Ecto neural progenitor cell (in vitro differentiated cells): ENCODE measurements around the gene FBH1.
A peak's percentile ranks its signal among the peaks of the same experiment; 100 is the strongest.
"Not testable (repeated sequence)": the region's sequence is repeated elsewhere in the genome, so short reads cannot be mapped to it uniquely, and the experiment has no call there.

Experiments used
- DNase-seq: peaks from one replicate; pipeline ENCODE4 v3.0.0-alpha.2; 2018; ENCODE audit warnings: low spot score

FBH1 gene

GRCh38 chr10:5876181-5876768 is 13.8 kb upstream of the FBH1 start:
- no peak for DNase-seq

- not testable (repeated sequence) for DNase-seq
These were observed 13.0 kb upstream of the FBH1 start for GRCh38 chr10:5877041-5877440.

GRCh38 chr10:5882961-5883360 is 7.1 kb upstream of the FBH1 start:
- DNase-seq = no peak

GRCh38 chr10:5885619-5886018 is 4.4 kb upstream of the FBH1 start:
- no peak for DNase-seq

- no peak for DNase-seq
These were observed 3.0 kb upstream of the FBH1 start for GRCh38 chr10:5887029-5887428.

GRCh38 chr10:5887641-5888040 is 2.4 kb upstream of the FBH1 start:
- DNase-seq = no peak

- DNase-seq = no peak
These were observed 1.7 kb upstream of the FBH1 start for GRCh38 chr10:5888351-5888750.

- peak; percentile 82 for DNase-seq
These were observed 1.0 kb upstream of the FBH1 start for GRCh38 chr10:5888843-5889623.

- DNase-seq = no peak
These were observed 441 bp downstream of the FBH1 start for GRCh38 chr10:5890452-5890915.

- no peak for DNase-seq
These were observed 966 bp downstream of the FBH1 start for GRCh38 chr10:5891009-5891408.

- DNase-seq = no peak
These were observed 2.0 kb downstream of the FBH1 start for GRCh38 chr10:5892007-5892406.

GRCh38 chr10:5893321-5893720 is 3.3 kb downstream of the FBH1 start:
- no peak for DNase-seq

- no peak for DNase-seq
These were observed 4.4 kb downstream of the FBH1 start for GRCh38 chr10:5894403-5894802.

- no peak for DNase-seq
These were observed 4.8 kb downstream of the FBH1 start for GRCh38 chr10:5894873-5895272.

- DNase-seq = no peak
These were observed 5.3 kb downstream of the FBH1 start for GRCh38 chr10:5895365-5895764.

- no peak for DNase-seq
These were observed 5.8 kb downstream of the FBH1 start for GRCh38 chr10:5895804-5896203.

- no peak for DNase-seq
These were observed 6.4 kb downstream of the FBH1 start for GRCh38 chr10:5896208-5897052.

- DNase-seq = no peak
These were observed 7.0 kb downstream of the FBH1 start for GRCh38 chr10:5897053-5897340.

- no peak for DNase-seq
These were observed 7.5 kb downstream of the FBH1 start for GRCh38 chr10:5897504-5897903.

- no peak for DNase-seq
These were observed 8.1 kb downstream of the FBH1 start for GRCh38 chr10:5898163-5898562.

- DNase-seq = no peak
These were observed 10.2 kb downstream of the FBH1 start for GRCh38 chr10:5900247-5900646.

- DNase-seq = no peak
These were observed 12.7 kb downstream of the FBH1 start for GRCh38 chr10:5902511-5903274.
